Measurements from ENCODE around the gene HYDIN.
A peak's percentile ranks its signal among the peaks of the same experiment; 100 is the strongest.

HYDIN gene

DNA sequence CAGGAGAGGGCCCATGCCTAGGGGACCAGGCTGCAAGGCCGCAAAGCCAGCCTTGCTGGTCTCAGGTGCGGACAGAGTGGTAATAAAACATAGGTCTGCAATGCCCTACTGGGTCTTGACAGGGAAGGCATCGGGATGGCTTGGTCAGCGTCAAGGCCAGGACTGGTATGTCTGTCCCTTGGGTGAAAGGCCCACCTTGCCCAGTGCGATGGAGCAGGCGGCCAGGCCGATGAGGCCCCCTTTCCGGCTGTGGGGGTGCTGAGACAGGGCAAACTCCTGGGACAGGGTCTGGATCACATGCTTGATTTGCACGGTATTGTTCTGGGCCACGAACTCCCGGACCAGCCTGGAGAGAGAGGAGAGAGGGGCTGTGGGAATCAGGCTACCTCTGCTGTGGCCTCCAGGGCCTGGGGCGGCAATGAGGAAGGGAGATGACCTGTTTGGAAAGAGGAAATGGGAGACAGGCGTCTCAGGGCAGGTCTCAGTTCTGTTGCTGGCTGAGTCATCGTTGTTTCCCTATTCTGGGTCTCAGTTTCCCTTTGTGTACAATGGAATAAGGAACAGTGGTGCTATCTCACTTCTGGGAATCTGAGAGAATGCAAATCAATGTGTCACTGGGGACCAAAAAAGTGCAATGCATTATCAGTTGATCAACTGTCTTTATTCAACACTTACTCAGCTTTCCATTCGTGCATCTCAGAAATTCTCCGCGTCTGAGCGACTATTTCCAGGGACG, 444.3 kb downstream of the HYDIN start:
- DNase-seq (ENCODE audit: low read depth), result no peak

DNA sequence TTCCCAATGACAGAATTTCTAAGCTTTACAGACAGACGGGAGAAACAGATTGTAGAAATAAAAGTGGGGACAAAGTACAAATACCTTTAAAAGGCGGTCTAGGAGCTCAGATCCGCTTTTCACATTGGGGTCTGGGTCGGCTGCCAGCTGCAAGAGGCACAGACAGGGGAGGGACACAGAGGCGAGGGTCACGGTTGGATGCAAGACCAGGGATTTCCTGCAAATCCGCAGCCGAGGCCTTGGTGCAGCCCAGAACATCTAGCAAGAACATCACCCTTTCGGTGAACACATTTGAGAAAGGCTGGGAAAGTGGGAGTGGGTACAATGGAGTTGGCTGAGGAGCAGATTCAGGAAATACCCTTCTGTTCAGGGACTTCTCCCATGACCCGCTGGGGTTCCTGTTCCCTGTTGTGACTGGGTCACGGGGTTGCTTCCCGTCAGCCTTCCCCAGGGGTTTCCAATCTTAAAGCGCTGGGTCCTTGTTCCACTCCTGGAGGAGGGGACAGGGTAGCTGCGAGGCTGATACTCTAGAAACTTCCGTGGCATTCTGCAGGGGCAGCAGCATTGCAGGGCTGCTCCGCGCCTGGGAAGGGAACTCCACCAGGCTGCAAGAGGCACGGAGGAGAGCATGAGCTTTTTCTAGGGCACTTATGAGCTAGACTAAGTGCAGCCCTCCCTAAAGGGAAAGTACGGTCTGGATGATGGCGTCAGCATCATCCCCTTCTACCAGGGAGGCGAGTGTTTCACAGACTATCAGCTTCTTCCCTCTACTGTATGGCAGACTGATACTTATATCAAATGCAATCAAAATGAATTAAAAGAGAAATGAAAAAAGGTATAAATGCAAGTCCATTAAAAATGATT, 445.6 kb downstream of the HYDIN start:
- DNase-seq (ENCODE audit: low read depth), result no peak

DNA sequence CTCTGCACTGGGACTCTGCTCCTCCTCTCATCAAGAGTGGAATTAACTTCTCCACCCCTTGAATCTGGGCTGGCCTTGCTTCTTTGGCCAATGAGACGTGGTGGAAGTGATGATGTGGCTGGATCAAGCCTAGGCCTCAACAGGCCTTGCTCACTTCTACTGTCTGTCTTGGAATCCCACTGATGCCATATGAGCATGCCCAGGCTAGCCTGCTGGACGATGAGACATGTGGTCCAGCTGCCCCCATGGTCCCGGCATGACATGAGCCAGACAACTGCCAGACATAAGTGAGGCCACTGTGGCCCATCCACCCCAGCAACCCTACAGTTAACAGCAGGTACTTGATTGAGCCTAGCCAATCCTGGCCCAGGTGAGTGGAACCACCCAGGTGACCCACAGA, 448.3 kb downstream of the HYDIN start:
- DNase-seq (ENCODE audit: low read depth), result no peak

GRCh38 chr16:70781800-70782199, 448.7 kb downstream of the HYDIN start:
- DNase-seq (ENCODE audit: low read depth), result no peak

GRCh38 chr16:70780546-70780945, 450.0 kb downstream of the HYDIN start:
- no peak for DNase-seq (ENCODE audit: low read depth)

DNA sequence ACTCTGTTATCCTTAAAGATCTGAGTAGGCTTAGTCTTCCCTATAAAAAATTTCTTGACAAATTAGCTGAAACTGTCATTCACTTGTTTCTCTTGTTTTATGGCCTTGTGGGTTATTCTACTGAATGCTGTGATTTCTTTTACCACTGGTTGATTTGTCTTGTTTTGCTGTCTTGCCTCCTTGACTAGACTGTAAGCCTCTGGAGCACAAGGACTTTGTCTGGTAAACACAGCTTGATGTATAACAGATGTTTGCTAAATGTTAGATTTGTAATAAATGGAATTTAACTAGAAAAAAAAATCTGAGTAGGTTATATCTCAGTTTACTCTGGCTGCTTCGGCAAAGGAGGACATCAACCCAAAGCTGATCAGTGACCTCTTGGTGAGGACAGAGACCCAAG, 451.2 kb downstream of the HYDIN start:
- no peak for DNase-seq (ENCODE audit: low read depth)

GRCh38 chr16:70778901-70779309, 451.6 kb downstream of the HYDIN start:
- no peak for DNase-seq (ENCODE audit: low read depth)

DNA sequence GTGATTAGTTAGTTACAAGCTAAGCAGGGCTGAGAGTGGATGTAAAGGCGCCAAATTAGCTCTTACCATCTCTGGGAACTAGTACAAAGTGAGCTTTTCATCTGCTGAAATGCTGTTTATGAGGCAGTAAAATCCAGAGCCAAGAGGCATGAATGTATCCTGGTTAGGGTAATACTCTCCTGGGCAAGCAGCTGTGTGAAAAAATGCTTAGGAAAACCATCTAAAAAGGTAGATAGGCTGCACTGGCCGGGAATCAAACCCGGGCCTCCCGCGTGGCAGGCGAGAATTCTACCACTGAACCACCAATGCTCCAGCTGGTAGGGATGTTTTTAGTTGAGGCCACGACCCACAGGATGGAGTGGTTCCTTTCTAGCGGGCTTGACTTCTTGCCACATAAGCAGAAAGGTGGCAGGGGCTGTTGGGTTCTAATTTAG, 452.5 kb downstream of the HYDIN start:
- DNase-seq (ENCODE audit: low read depth), result no peak

DNA sequence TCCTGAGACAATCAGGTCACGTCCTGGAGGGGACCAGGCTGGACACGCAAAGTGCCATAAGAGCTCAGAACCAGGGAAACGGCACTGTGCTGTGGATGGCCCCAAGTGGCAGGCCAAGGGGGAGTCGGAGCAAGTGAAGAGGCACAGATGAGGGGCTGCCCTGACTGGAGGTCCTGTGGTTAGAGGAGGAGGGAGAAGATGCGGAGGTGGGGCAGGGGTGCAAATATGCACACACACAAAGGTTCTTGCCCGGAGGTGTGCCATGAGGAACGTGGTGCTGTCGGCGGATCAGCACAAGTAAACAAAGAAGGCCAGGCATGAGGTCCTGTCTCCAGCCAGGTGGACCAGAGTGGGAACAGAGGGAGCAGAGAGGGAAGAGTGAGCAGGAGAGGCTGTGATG, 453.0 kb downstream of the HYDIN start:
- no peak for DNase-seq (ENCODE audit: low read depth)

- DNase-seq (ENCODE audit: low read depth), result no peak
Observed at GRCh38 chr16:70775399-70775798, 455.1 kb downstream of the HYDIN start.

GRCh38 chr16:70774261-70774660, 456.3 kb downstream of the HYDIN start:
- no peak for DNase-seq (ENCODE audit: low read depth)

DNA sequence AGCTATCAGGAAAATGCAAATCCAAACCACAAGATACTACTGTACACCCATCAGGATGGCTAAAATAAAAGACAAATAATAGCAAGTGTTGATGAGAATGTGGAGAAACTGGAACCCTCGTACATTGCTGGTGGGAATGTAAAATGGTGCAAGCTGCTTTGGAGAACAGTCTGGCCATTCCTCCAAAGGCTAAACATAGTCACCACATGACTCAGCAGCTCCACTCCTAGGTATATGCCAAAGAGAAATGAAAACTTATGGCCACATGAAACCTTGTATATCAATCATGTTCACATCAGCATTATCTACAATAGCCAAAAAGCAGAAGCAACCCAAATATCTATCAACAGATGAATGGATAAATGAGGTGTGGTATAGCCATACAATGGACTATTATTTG, 458.0 kb downstream of the HYDIN start:
- DNase-seq (ENCODE audit: low read depth), result no peak

DNA sequence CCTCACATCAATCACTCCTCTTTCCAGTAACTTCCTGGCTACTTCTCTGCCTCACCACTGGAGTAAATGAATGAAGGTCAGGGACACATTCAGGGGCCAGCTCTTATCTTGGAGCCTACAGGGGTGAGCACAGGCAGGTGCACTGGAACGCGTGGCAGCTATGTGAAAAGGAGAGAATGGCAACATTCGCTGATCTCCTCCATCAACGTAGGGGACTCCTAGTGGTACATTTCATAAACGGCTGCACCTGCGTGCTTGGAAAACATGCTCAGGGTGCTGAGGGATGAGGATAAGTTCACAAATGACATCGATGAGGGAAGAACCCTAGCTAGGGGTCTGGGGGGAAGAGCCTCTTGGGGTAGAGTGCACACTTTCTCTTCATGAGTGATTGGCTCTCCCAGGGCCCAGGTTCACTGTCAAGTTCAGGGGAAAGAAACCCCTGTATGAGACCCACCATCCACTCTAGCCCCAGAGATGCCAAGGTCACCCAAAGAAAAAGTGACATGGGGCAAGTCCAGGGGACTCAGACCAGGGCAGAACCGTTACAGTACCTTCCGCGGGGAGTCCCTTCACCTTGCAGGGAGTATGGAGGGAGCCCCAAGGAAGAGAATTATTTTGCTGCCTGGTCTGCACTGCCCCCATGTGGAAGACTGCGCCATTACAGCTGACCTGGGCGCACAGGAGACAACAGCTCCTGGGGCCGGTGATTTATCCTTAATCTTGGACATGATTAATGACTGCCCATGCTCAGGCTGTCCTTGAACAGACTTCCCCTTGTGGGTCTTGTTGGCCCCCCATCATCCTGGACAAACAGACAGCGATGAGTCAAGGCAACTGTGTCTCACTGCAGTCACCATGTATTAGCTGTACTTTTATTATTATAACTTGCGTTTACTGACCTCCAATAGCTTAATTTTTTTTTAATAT, 459.6 kb downstream of the HYDIN start:
- DNase-seq (ENCODE audit: low read depth), result peak; percentile 6

- no peak for DNase-seq (ENCODE audit: low read depth)
Observed at GRCh38 chr16:70770291-70770625, 460.3 kb downstream of the HYDIN start.

GRCh38 chr16:70769761-70770160, 460.8 kb downstream of the HYDIN start:
- DNase-seq (ENCODE audit: low read depth), result no peak

DNA sequence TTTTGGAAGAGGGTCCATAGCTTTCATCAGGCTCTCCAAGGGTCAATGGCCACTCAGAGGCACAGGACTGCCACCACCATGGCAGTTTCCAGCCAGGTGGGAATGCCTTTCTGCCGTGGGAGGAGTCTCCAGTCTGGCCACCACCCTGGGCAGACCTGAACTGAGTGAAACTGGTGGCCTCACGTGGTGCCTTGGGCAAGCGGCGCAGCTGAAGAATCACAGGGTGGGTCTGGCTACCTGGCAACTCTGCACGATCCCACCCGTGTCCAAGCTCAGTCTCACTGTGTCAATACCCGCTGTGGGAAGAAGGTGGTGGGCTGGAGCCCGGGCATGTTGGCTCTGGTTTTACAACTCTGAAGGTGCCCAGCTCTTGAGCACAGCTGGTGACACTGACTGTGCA, 461.4 kb downstream of the HYDIN start:
- no peak for DNase-seq (ENCODE audit: low read depth)

DNA sequence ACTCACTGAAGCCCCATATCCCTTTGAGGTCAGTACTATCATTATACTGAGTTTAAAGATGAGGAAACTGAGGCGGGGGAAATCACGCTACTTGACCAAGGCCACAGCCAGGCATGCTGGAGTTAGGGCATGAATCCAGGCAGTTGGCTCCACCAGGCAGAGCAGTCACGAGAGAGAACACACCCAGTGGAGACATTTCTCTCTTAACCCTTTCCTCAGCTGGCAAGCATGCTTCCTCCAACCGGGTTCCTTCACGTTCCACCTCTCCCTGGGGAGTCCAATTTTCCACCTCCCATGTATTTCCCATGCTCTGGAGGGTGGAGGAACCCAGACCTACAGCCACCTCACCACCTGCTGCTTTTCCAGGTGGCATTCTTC, 462.3 kb downstream of the HYDIN start:
- DNase-seq (ENCODE audit: low read depth), result no peak

- no peak for DNase-seq (ENCODE audit: low read depth)
Observed at GRCh38 chr16:70767377-70768202, 462.9 kb downstream of the HYDIN start.

DNA sequence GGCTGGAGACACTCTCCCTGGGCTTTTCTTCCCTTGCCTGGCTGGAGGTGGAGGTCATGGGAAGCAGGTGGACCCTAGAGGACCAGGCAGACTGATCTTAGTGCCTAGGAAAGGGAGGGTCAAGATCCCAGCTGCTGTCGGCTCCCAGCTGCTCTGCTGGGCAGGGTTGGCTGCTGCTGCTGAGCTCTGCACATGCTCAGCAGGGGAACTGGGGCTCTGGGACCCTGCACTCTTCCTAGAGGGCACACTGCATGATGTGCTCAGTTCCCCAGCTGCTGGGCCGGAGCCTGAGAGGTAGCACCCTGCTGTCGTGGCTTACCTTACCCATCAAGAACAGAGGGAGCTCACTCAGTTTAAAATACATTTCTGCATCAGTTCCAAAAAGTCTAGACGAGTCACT, 463.9 kb downstream of the HYDIN start:
- DNase-seq (ENCODE audit: low read depth), result no peak

- no peak for DNase-seq (ENCODE audit: low read depth)
Observed at GRCh38 chr16:70766176-70766575, 464.3 kb downstream of the HYDIN start.

GRCh38 chr16:70765491-70765890, 465.0 kb downstream of the HYDIN start:
- no peak for DNase-seq (ENCODE audit: low read depth)

GRCh38 chr16:70764632-70765031, 465.9 kb downstream of the HYDIN start:
- DNase-seq (ENCODE audit: low read depth), result no peak

Measured in stimulated activated CD4-positive, alpha-beta T cell treated with anti-CD3 and anti-CD28 coated beads, Interleukin-2, amount 100 ng/mL, for 4 hours (primary cell).